Gastrocnemius medialis (tissue), 4 donors: ENCODE data around the gene CENPP. TPM values are rescaled to one million over a fixed set of nuclear protein-coding genes. Genes with fewer than 3 reads are reported as not detected.

Experiments
- ATAC-seq, 2 donors: fragments of 150-250 bp; one replicate each; pipeline ENCODE4 v1.9.1; 2016
- DNase-seq, 2 donors: peaks; one replicate each; pipeline ENCODE4 v3.0.0-alpha.2; 2019
- H3K27ac ChIP-seq, 4 donors: fragments of 200-600 bp; sonication (generic); 1 replicate in 1 of 4; 2 replicates in 3 of 4; pipeline ENCODE4 v1.5.1; 2016 to 2018; ENCODE audit warnings: mild to moderate bottlenecking in 2 of 4, moderate library complexity in 1 of 4
- H3K27me3 ChIP-seq, 3 donors: fragments of 200-600 bp; sonication (generic) in 2 of 3; 1 replicate in 1 of 3; 2 replicates in 2 of 3; pipeline versions ENCODE4 v1.5.1 to v1.6.0; 2016 to 2019; ENCODE audit warnings: mild to moderate bottlenecking in 1 of 3, moderate library complexity in 1 of 3
- H3K36me3 ChIP-seq, 2 donors: fragments of 200-600 bp; sonication (generic) in 1 of 2; one replicate each; pipeline ENCODE4 v1.5.1; 2017 to 2018
- H3K4me1 ChIP-seq, 2 donors: fragments of 200-600 bp; sonication (generic) in 1 of 2; one replicate each; pipeline ENCODE4 v1.5.1; 2016 to 2017; ENCODE audit warnings: mild to moderate bottlenecking in 2 of 2
- H3K4me3 ChIP-seq, 4 donors: fragments of 200-600 bp; sonication (generic) in 3 of 4; 1 replicate in 1 of 4; 2 replicates in 3 of 4; pipeline ENCODE4 v1.5.1; 2016 to 2019; ENCODE audit warnings: mild to moderate bottlenecking in 2 of 4
- H3K9me3 ChIP-seq, 3 donors: fragments of 200-600 bp; sonication (generic) in 2 of 3; 1 replicate in 1 of 3; 2 replicates in 2 of 3; pipeline ENCODE4 v1.5.1; 2016 to 2019
- CTCF ChIP-seq, 5 experiments: fragments of 450-650 bp in 3 of 5; fragments of 200-600 bp in 2 of 5; sonication (generic) in 2 of 5; IDR thresholded peaks in 4 of 5; conservative IDR thresholded peaks in 1 of 5; 1 replicate in 4 of 5; 2 replicates in 1 of 5; pipeline ENCODE4 v1.5.1; 2016 to 2019; ENCODE audit warnings: antibody characterized with exemption in 5 of 5, mild to moderate bottlenecking in 3 of 5, moderate library complexity in 3 of 5
- POLR2A ChIP-seq, 2 donors: fragments of 450-650 bp; IDR thresholded peaks; one replicate each; pipeline ENCODE4 v1.6.1; 2017; ENCODE audit warnings: antibody characterized with exemption in 2 of 2, mild to moderate bottlenecking in 2 of 2, moderate library complexity in 2 of 2
- in situ Hi-C, 4 donors: fragments of 200-750 bp; cut with MboI; loops; one replicate each; pipeline versions ENCODE4 v1.15.0 to v1.8.0; 2017; ENCODE audit warnings: low sequenced_read_pairs in 4 of 4
- intact Hi-C: fragments of 100-400 bp; cut with DNase I; formaldehyde crosslinking; loops from one replicate; pipeline ENCODE4 v1.15.1; 2023; ENCODE audit warnings: low total_unique reads
- total RNA-seq, 4 donors: library from RNA; depleted of rRNA; stranded (reverse); fragments of >200 nt; gene quantifications; one replicate each; pipeline versions ENCODE4 v1.1.0 to v1.2.3, GENCODE V29; 2016

Gene CENPP
- total RNA-seq, 4 donors from 2014 or later: 1.8 to 11.5 (median 8.7) TPM

DNA sequence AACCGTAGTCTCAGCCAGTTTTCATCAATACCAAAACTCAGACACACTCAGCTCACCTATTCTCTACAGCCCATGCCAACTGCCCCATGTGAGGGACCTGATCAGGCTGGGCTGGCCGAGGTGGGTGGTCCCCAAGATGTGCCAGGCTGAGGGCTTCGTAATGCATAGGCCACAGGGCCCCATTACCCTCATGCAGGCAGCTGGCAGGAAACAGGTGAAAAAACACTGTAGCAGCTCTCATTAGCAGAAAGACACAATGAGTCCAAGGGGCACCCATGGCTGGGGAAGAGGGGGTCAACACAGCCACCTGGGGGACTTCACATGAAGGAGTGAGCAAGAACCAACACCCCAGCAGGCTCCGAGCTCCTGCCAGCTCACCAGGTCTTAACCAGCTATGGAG lies 336.0 kb downstream of the CENPP start:
- intact Hi-C loops (no loop called here), in situ Hi-C loops (loop anchor here in 1 of 4 donors (10.0 kb wide), 1 partner anchor 103 kb away; the partner anchor contains the start of gene BICD2)
- ATAC-seq (no peak), DNase-seq (no peak)
- H3K27ac ChIP-seq: no peak overlapping the region
- H3K9me3 ChIP-seq: no peaks in the 10 kb centered on the region
- peaks cover 0 to 4% of the 10 kb centered on the region in 2 donors for H3K4me1 ChIP-seq
- H3K36me3 ChIP-seq: no peaks in the 10 kb centered on the region
- no peaks in the 10 kb centered on the region for H3K27me3 ChIP-seq
- TF ChIP-seq CTCF (IDR thresholded peaks at IDR 0.05 in 4 of 5, conservative IDR thresholded peaks at IDR 0.05 in 1 of 5) (no peak), POLR2A (IDR thresholded peaks at IDR 0.05) (no peak)
- no peak overlapping the region for H3K4me3 ChIP-seq

- TF ChIP-seq CTCF (IDR thresholded peaks at IDR 0.05 in 4 of 5, conservative IDR thresholded peaks at IDR 0.05 in 1 of 5) (no peak), POLR2A (IDR thresholded peaks at IDR 0.05) (no peak)
- intact Hi-C loops: no loop called here
- no peaks in the 10 kb centered on the region for H3K9me3 ChIP-seq
- ATAC-seq: no peak
- H3K4me1 ChIP-seq: peaks cover 0 to 6% of the 10 kb centered on the region in 2 donors
- in situ Hi-C loops: loop anchor here in 1 of 4 donors (10.0 kb wide), 1 partner anchor 102 kb away; the partner anchor contains the start of gene BICD2
- no peaks in the 10 kb centered on the region for H3K27me3 ChIP-seq
- DNase-seq: no peak
- H3K36me3 ChIP-seq: no peaks in the 10 kb centered on the region
- no peak overlapping the region for H3K4me3 ChIP-seq
- H3K27ac ChIP-seq: no peak overlapping the region
These were observed 337.4 kb downstream of the CENPP start for GRCh38 chr9:92663126-92663525.

DNA sequence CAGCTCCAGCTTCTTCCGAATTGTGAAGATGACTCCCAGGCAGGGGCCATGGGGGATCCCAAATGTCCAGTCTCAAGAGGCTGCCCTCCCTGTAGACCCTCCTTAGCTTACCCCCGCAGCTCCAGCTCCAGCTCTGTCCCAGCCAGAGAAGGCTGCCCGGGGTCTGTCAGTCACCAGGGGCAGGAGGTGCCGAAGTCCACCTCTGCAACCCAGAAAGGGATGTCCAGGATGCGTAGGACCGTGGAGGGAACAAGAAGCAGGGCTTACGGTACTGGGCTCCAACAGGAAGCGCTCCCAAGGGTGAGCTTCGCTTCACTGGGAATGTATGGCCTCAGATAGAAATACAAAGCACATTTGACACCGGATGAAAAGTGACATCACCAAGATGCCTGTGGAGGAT lies 338.2 kb downstream of the CENPP start:
- no peak overlapping the region for H3K27ac ChIP-seq
- ATAC-seq (no peak), DNase-seq (no peak)
- H3K4me1 ChIP-seq: peaks cover 7 to 14% of the 10 kb centered on the region in 2 donors
- H3K36me3 ChIP-seq: no peaks in the 10 kb centered on the region
- H3K9me3 ChIP-seq: no peaks in the 10 kb centered on the region
- intact Hi-C loops: no loop called here
- in situ Hi-C loops: loop anchor here in 1 of 4 donors (10.0 kb wide), 1 partner anchor 101 kb away; the partner anchor contains the start of gene BICD2
- no peak overlapping the region for H3K4me3 ChIP-seq
- no peaks in the 10 kb centered on the region for H3K27me3 ChIP-seq
- no peak for TF ChIP-seq POLR2A (IDR thresholded peaks at IDR 0.05)
- TF ChIP-seq CTCF (IDR thresholded peaks at IDR 0.05 in 4 of 5, conservative IDR thresholded peaks at IDR 0.05 in 1 of 5): no peak

- H3K36me3 ChIP-seq: no peaks in the 10 kb centered on the region
- no peak for TF ChIP-seq CTCF (IDR thresholded peaks at IDR 0.05 in 4 of 5, conservative IDR thresholded peaks at IDR 0.05 in 1 of 5)
- TF ChIP-seq POLR2A (IDR thresholded peaks at IDR 0.05): no peak
- H3K4me1 ChIP-seq: peaks cover 13 to 18% of the 10 kb centered on the region in 2 donors
- H3K4me3 ChIP-seq: no peak overlapping the region
- no peak overlapping the region for H3K27ac ChIP-seq
- ATAC-seq (no peak), DNase-seq (no peak)
- H3K9me3 ChIP-seq: no peaks in the 10 kb centered on the region
- H3K27me3 ChIP-seq: no peaks in the 10 kb centered on the region
- in situ Hi-C loops: loop anchor here in 1 of 4 donors (10.0 kb wide), 1 partner anchor 100 kb away; the partner anchor contains the start of gene BICD2
- intact Hi-C loops: no loop called here
These were observed 338.8 kb downstream of the CENPP start for GRCh38 chr9:92664394-92665152.
